ENCODE results near the gene GSTP1.

Gene GSTP1

DNA sequence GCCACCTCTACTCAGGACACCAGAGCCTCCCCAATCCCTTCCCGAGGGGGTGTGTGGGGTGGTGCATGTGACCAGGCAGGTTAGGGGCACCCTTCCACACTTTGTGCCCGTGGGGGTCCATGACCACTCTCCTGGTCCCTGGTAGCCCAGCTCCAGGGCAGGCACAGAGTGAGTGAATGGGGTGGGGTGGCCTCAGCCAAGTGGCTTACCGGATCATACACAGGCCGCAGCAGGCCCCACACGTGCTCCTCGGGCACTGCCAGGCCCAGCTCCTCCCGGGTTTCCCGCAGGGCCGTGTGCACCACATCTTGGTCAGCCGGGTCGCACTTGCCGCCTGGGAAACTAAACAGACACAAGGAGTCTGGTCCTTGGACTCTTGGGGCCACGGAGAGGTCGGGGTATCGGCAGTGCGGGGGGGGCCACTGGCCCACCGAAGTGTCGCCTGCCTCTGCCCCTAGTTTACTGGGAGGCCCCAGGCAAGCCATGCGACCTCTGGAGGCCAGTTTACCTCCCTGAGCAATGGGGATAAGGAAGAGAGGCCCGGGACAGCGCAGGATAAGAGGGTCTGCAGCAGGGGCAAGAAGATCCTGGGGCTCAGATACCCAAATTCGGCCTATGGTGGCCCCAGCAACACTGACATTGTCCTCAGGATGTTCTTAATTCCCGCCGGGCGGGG is 45.2 kb downstream of the GSTP1 start:
- in situ Hi-C loops (cut with MboI; ENCODE audit: low sequenced_read_pairs): no loop called here

DNA sequence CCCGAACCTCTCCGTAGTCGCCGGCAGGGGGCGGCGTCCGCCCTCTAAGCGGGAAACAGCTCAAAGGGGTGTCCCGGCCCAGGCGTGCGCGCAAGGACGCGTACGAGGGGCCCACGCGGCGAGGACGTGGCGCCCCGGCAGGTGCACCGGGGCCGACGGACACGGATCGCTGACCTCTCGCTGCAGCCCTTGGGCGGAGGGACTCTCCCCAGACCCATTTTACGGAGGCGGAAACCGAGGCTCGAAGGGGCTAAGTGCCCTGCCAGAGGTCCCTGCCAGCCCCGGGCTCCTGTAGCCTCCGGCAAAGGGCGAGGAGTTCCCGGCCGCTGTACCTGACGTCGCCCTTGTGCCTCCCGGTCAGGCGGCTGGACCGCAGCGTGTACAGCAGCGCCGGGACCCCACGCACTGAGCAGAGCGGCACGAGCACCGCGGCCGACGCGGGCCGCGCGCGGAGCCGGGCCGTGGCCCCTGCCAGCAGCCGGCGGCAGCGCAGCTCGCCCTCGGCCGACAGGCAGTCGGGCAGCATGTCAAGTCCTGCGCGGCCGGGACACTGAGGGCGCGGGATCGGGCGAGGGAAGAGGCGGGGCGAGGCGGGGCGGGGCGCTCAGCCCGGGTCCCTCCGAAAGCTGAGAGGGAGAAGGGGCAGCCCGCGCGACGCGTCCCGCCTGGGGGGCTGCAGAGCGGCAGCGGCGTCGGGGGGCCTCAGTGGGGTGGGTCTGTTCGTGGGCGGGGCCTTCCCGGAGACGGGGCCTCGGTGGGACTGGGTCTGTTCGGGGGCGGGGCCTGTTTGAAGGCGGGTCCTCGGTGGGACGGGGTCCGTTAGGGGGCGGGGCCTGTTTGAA is 46.0 kb downstream of the GSTP1 start, which contains the start of gene NUDT8:
NUDT8 (minus strand) TSS at position 552 of the 842 bp plus-strand sequence; CDS start at position 526, 26 bp downstream.
- in situ Hi-C loops (cut with MboI; ENCODE audit: low sequenced_read_pairs): no loop called here

DNA sequence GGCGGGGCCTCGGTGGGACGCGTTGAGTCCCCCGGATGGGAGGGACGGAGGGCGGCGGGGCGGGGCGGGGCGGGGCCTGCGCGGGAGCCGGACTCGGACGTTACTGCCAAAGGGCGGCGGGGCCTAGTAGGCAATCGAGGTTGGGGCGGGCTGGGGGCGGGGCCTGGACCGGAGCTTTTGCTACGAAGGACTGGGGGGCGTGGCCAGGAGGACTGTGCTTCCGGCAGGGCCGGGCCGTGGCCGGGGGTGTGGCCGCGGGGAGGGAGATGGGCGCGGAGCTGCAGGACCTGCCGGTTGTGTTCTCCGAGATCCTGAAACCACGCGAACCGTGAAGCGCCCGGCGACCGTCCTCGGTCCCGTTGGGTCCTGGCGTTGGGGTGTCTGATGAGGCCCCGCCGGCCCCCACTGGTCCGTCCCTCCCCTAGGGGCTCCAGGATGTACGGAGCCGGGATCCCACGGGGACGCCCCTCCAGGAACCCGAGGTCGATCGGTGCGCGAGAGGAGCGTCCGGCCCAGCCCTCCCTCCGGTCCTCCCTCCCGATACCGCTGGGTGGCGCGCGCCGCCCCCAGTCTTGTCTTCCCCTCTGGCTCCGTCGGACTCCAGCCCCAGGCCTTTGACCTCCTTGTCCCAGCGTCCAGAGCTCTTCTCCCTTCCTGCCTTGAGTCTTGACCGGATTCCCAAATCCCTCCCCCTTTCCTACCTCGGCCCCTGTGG is 46.8 kb downstream of the GSTP1 start:
- in situ Hi-C loops (cut with MboI; ENCODE audit: low sequenced_read_pairs): no loop called here

DNA sequence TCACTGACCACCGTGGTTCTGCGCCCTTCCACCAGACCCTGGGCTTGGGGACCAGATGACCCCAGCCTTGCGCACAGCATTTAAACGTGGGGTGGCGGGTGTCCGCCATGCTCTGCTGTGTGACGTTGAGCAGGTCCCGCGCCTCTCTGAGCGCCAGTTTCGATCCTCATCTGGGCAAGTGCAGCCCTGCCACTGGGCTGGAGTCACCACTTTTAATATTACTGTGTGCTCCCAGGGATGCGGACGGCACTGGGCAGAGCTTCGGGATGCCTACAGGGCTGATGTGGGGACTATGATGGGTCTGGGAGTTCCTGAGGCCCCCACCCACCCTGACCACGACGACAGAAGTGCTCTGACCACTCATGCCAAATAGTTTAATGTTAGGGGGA is 47.3 kb downstream of the GSTP1 start:
- in situ Hi-C loops (cut with MboI; ENCODE audit: low sequenced_read_pairs): no loop called here

DNA sequence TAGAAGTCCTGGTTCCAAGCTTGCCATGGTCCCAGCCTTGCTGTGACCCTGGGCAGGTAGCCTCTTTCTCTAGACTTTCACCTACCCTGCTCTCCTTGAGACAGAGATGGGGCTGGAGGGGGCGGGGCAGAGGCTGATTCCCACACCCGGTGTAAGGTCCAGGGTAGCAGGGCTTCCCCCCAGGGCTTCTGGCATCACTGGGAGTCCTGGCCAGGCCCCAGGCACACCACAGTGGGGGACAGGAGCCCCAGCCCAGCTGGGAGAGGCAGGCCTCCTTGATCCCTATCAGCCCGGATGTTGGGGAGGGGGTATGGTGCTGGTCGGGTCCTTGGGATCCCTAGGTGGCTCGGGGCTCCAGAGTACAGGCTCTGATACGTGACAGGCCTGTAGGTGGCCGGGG is 47.8 kb downstream of the GSTP1 start:
- in situ Hi-C loops (cut with MboI; ENCODE audit: low sequenced_read_pairs): no loop called here

DNA sequence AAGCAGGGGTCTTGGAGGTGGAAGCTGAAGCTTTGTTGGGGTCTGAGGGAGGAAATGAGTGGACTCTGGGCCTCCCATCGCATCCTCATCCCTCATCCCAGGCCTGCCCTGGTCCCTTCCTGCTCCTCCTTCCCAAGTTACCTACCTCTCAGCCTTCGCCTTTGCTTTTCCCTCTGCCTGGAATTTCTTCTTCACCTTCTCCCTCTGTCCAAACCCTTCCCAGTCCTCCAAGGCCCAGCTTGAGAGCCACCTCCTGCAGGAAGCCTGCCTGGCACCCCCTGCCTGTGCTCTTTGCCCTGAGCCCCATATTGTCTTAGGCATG is 48.2 kb downstream of the GSTP1 start:
- in situ Hi-C loops (cut with MboI; ENCODE audit: low sequenced_read_pairs): no loop called here

DNA sequence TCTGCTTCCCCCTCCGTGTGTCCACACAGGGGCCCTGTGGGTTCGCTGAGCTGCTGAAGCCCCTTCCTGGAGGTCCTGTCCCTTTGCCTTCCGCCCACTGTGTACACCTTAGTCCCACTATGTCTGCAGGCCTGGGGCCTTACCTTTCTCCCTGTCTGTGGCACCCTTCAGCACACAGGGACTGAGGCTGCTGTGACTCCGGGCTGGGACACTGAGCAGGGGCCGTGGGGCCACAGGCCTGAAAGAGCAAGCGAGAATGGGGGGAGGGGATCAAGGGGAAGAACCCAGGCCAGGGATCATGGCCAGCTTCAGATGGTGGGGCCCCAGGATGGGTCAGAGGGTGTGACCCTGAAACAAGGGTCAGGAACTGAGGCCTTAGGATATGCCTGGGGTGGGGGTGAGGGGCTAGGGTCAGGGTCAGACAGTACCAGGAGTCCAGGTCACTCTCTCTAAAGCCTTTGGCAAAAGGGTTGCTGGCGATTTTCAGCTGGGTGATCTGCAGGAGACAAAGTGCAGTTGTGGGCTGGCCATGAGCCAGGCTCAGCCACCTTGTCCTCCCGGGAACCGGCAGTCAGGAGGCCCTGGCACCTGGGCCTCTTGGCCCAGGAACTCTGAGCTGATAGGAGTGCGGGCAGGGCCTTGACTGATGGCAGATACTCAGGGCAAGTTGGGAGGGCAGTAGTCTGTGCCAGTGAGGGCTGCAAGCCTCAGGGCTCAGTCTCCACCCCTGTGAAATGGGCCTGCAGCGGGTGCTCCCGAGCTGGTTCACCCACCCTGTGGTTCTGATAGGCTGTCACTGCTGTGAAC is 48.8 kb downstream of the GSTP1 start:
- in situ Hi-C loops (cut with MboI; ENCODE audit: low sequenced_read_pairs): no loop called here

DNA sequence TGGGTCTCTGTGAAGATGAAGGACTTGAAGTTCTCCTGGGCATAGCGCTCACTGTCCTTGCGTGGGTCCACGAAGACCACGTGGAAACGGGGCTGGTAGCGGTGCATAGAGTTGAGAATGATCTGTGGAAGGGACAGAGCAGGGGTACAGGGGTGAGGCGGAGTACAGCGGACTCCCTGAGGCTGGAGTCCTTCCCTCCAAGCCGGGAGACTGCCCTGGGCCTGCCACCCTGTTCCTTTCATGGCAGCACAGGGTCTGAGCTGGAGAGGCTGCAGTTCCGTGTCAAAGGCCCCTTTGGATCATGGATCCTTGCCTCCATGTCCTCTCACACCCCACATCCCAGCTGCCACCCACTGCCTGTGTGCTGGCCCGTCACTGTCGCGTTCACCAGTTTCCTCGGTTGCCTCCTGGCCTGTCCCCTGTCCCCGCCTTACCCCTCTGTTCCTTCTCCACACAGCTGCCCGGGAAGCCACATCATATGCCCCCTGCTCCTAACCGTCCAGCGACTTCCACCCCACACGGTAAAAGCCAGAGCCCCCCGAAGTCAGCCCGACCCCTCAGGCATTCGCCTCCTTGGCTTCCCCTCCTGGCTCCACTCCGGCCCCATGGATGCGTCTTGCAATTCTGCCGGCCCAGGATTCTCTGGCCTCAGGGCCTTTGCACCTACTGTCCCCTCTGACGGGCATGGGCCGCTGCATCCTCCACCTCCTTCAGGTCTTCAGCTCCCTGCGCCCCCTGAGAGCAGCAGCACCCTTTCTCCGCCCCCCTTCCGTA is 49.6 kb downstream of the GSTP1 start:
- in situ Hi-C loops (cut with MboI; ENCODE audit: low sequenced_read_pairs): no loop called here

DNA sequence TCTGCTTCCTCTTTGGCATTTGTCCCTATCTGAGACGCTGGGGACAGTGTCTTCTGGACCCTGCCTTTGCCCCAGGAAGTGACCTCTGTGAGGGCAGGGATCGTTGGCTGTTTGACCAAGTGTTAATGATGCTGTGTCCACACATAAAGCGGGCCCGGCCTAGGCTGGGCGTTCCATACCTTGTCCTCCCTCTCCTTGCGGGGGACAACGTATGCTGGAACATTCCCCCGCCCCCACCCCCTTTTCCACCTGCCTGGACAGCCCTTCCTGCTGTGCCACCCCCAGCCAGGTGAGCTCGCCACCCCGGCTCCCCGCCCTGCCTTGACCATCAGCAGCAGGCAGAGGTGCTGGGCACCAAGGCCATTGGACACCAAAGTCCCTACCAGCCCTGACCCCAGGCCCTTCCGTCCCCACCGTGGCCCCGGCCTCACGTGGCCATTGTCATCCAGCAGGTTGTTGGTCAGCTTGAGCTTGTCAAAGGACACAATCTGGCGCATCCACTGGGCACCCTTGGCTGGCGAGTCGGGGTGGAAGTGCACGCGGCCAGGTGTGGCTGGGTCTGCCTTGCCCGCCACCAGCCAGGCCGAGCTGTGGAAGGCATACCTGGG is 50.2 kb downstream of the GSTP1 start:
- in situ Hi-C loops (cut with MboI; ENCODE audit: low sequenced_read_pairs): no loop called here

DNA sequence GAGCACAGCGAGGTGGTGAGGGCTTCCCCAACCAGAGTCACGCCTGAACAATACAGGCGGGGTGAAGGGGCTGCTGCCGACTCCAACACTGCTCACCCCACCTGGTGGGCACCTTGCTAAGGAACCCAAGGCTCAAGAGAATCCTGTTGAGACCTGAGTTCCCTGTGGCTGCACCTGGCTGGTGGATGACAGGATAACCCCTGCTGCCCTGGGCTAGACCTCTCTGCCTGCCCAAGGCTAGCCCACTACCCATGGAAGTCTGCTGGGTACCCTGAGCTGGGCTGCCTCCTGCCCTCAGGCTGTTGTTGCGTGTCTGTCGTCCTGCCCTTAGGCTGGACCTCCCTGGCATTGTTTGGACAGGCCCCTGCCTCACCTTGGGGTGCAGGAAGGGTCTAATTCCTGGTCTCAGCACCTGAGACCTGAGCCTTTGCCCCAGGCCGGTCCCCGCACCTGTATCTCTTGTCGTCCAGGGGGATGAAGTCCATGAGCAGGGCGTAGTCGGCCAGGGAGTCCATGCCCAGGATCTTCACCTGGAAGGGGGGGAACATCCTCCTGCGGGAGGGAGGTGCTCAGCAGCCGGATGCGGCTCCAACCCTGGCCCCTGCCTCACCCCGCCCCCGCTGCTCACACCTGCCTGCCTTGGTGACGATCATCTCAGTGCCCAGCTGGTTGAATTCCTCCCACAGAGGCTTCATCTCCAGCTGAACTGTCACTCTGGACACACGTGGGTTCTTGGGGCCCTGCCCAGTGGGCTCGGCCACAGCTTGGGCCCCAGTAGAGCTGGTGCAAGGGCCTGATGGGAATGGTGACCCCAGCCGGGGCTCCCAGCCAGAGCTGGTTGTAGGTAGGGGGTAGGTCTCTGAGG is 51.0 kb downstream of the GSTP1 start:
- in situ Hi-C loops (cut with MboI; ENCODE audit: low sequenced_read_pairs): no loop called here

DNA sequence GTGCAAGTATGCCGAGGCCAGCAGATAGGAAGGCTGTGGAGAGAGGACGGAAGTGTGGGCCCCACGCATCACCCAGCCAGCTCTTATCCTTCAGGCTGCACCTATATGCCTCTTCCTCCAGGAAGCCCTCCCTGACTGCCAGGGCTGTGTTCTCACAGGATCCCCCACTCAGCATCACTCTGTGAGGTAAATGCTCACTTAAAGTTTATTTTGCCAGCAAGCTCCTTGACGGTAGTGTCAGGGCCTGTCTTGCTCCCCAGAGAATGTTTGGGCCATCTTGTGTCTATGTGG is 51.6 kb downstream of the GSTP1 start:
- in situ Hi-C loops (cut with MboI; ENCODE audit: low sequenced_read_pairs): no loop called here

All from HL-60/S4 treated with retinoic acid at 250 ng/mL for 4 days and 3 days (cell line).